ENCODE results near the gene GPR4. TPM values are rescaled to one million over a fixed set of nuclear protein-coding genes. Genes with fewer than 3 reads are reported as not detected.

GPR4 gene
- total RNA-seq, 6 experiments from 2014 or later: 3.7 to 16.8 (median 13.3) TPM

GRCh38 chr19:45638930-45639729, 37.1 kb upstream of the GPR4 start, which contains the start of gene EML2:
Gene EML2, minus strand, starts transcription at chr19:45639397. Its CDS starts 21 bp downstream, at chr19:45639376.
- peak; percentile 55 for TF ChIP-seq CTCF (IDR thresholded peaks at IDR 0.05)
- H3K4me3 Mint-ChIP-seq: peak within 1 kb of the TSS; percentile 97
- no peak for DNase-seq
- peaks cover 6% of the 10 kb centered on the region; the same call in 1 of the 2 replicates for H3K9me3 Mint-ChIP-seq
- peak within 1 kb of the TSS; percentile 91 for H3K27ac Mint-ChIP-seq
- H3K4me1 Mint-ChIP-seq (ENCODE audit: low read depth): peaks cover 43% of the 10 kb centered on the region
- peaks cover 18% of the 10 kb centered on the region for H3K36me3 Mint-ChIP-seq (ENCODE audit: low read depth)
- peaks cover 2% of the 10 kb centered on the region for H3K27me3 Mint-ChIP-seq (ENCODE audit: insufficient read depth)

- TF ChIP-seq CTCF (IDR thresholded peaks at IDR 0.05): no peak
- peaks cover 6% of the 10 kb centered on the region; the same call in 1 of the 2 replicates for H3K9me3 Mint-ChIP-seq
- peak overlapping the region; percentile 91 for H3K27ac Mint-ChIP-seq
- peaks cover 19% of the 10 kb centered on the region for H3K36me3 Mint-ChIP-seq (ENCODE audit: low read depth)
- DNase-seq: peak; percentile 46
- H3K4me1 Mint-ChIP-seq (ENCODE audit: low read depth): peaks cover 33% of the 10 kb centered on the region
- peak overlapping the region; percentile 97 for H3K4me3 Mint-ChIP-seq
- peaks cover 2% of the 10 kb centered on the region for H3K27me3 Mint-ChIP-seq (ENCODE audit: insufficient read depth)
Measured at GRCh38 chr19:45637890-45638667, 36.1 kb upstream of the GPR4 start.

- H3K4me1 Mint-ChIP-seq (ENCODE audit: low read depth): peaks cover 40% of the 10 kb centered on the region
- H3K27ac Mint-ChIP-seq: no peak overlapping the region
- no peak for DNase-seq
Measured at GRCh38 chr19:45636902-45637301, 34.9 kb upstream of the GPR4 start.

GRCh38 chr19:45636275-45636674, 34.3 kb upstream of the GPR4 start:
- no peak for DNase-seq
- TF ChIP-seq CTCF (IDR thresholded peaks at IDR 0.05): no peak
- Mint-ChIP-seq H3K36me3 (ENCODE audit: low read depth) (peaks cover 26% of the 10 kb centered on the region), H3K4me1 (ENCODE audit: low read depth) (peaks cover 35% of the 10 kb centered on the region), H3K9me3 (peaks cover 5% of the 10 kb centered on the region; the same call in 1 of the 2 replicates), H3K27ac (no peak overlapping the region), H3K4me3 (no peak overlapping the region), H3K27me3 (ENCODE audit: insufficient read depth) (no peaks in the 10 kb centered on the region; the same call in 1 of the 2 replicates)

More at GRCh38 chr19:45636902-45637301, 34.9 kb upstream of the GPR4 start:
- Mint-ChIP-seq H3K4me3 (no peak overlapping the region), H3K27me3 (ENCODE audit: insufficient read depth) (peaks cover 2% of the 10 kb centered on the region), H3K9me3 (peaks cover 6% of the 10 kb centered on the region; the same call in 1 of the 2 replicates), H3K36me3 (ENCODE audit: low read depth) (peaks cover 28% of the 10 kb centered on the region)
- no peak for TF ChIP-seq CTCF (IDR thresholded peaks at IDR 0.05)

- Mint-ChIP-seq H3K27ac (peak overlapping the region; percentile 88), H3K4me3 (peak overlapping the region; percentile 69), H3K9me3 (no peaks in the 10 kb centered on the region), H3K27me3 (ENCODE audit: insufficient read depth) (no peaks in the 10 kb centered on the region; the same call in 1 of the 2 replicates), H3K36me3 (ENCODE audit: low read depth) (peaks cover 10% of the 10 kb centered on the region), H3K4me1 (ENCODE audit: low read depth) (peaks cover 22% of the 10 kb centered on the region)
- TF ChIP-seq CTCF (IDR thresholded peaks at IDR 0.05): no peak
- peak; percentile 91 for DNase-seq
Measured at GRCh38 chr19:45632468-45633196, 30.6 kb upstream of the GPR4 start.

All from HFFc6 (cell line).